Thoracic aorta (tissue), 2 donors: Measurements from ENCODE around the gene CR1. TPM values are rescaled to one million over a fixed set of nuclear protein-coding genes. Genes with fewer than 3 reads are reported as not detected.
"Not testable (repeated sequence)": the region's sequence is repeated elsewhere in the genome, so short reads cannot be mapped to it uniquely, and the experiment has no call there.

Experiments
- ATAC-seq: fragments of 150-250 bp; one replicate; pipeline ENCODE4 v1.8.0; 2017; ENCODE audit warnings: low read depth; ENCODE audit not compliant: insufficient number of reproducible peaks, low FRiP score
- DNase-seq: peaks from one replicate; pipeline ENCODE4 v3.0.0-alpha.2; 2020; ENCODE audit warnings: low spot score
- H3K27ac ChIP-seq, 2 donors: fragments of 200-600 bp; sonication (generic); 1 replicate in 1 of 2; 2 replicates in 1 of 2; pipeline ENCODE4 v1.5.1; 2016; ENCODE audit warnings: mild to moderate bottlenecking in 2 of 2, moderate library complexity in 2 of 2
- H3K27me3 ChIP-seq: fragments of 200-600 bp; sonication (generic); replicated peaks from 2 replicates; pipeline ENCODE4 v1.6.0; 2016; ENCODE audit warnings: mild to moderate bottlenecking; ENCODE audit not compliant: insufficient read depth
- H3K36me3 ChIP-seq: fragments of 200-600 bp; sonication (generic); one replicate; pipeline ENCODE4 v1.5.1; 2016
- H3K4me1 ChIP-seq, 2 donors: fragments of 200-600 bp; sonication (generic); 1 replicate in 1 of 2; 2 replicates in 1 of 2; pipeline versions ENCODE4 v1.5.1 to v1.6.0; 2016; ENCODE audit warnings: low read depth in 2 of 2, mild to moderate bottlenecking in 1 of 2; ENCODE audit not compliant: control insufficient read depth in 1 of 2
- H3K4me3 ChIP-seq: fragments of 200-600 bp; sonication (generic); 2 replicates; pipeline ENCODE4 v1.5.1; 2016; ENCODE audit warnings: mild to moderate bottlenecking
- H3K9me3 ChIP-seq: fragments of 200-600 bp; sonication (generic); 2 replicates; pipeline ENCODE4 v1.5.1; 2016
- total RNA-seq, 2 donors: library from RNA; depleted of rRNA; stranded (reverse); fragments of >200 nt; gene quantifications; one replicate each; pipeline versions ENCODE4 v1.1.0 to v1.2.3, GENCODE V29; 2016
- TF ChIP-seq, protein P1 (sequence below): fragments of 200-600 bp; sonication (generic); IDR thresholded peaks from one replicate; pipeline ENCODE4 v1.5.1; 2019; ENCODE audit warnings: antibody characterized with exemption

Gene CR1
- total RNA-seq, 2 donors from 2014 or later = 5.0 to 17.4 TPM

GRCh38 chr1:207672522-207673130 lies 176.7 kb downstream of the CR1 start:
- Histone ChIP-seq H3K27ac (no peak overlapping the region), H3K4me1 (no peaks in the 10 kb centered on the region), H3K27me3 (peaks cover 16% of the 10 kb centered on the region), H3K36me3 (no peaks in the 10 kb centered on the region), H3K4me3 (no peak overlapping the region), H3K9me3 (no peaks in the 10 kb centered on the region)
- ATAC-seq (no peak), DNase-seq (no peak)
- TF ChIP-seq, protein P1, sequence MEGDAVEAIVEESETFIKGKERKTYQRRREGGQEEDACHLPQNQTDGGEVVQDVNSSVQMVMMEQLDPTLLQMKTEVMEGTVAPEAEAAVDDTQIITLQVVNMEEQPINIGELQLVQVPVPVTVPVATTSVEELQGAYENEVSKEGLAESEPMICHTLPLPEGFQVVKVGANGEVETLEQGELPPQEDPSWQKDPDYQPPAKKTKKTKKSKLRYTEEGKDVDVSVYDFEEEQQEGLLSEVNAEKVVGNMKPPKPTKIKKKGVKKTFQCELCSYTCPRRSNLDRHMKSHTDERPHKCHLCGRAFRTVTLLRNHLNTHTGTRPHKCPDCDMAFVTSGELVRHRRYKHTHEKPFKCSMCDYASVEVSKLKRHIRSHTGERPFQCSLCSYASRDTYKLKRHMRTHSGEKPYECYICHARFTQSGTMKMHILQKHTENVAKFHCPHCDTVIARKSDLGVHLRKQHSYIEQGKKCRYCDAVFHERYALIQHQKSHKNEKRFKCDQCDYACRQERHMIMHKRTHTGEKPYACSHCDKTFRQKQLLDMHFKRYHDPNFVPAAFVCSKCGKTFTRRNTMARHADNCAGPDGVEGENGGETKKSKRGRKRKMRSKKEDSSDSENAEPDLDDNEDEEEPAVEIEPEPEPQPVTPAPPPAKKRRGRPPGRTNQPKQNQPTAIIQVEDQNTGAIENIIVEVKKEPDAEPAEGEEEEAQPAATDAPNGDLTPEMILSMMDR = no peak

- TF ChIP-seq, protein P1 = no peak
- Histone ChIP-seq H3K9me3 (no peaks in the 10 kb centered on the region), H3K27ac (no peak overlapping the region), H3K4me3 (no peak overlapping the region), H3K4me1 (no peaks in the 10 kb centered on the region), H3K36me3 (no peaks in the 10 kb centered on the region), H3K27me3 (peaks cover 16% of the 10 kb centered on the region)
- ATAC-seq (no peak), DNase-seq (no peak)
Observed at GRCh38 chr1:207673399-207673798, 177.4 kb downstream of the CR1 start.

GRCh38 chr1:207676153-207676552 lies 180.2 kb downstream of the CR1 start:
- Histone ChIP-seq H3K4me3 (no peak overlapping the region), H3K27me3 (no peaks in the 10 kb centered on the region), H3K4me1 (no peaks in the 10 kb centered on the region), H3K36me3 (no peaks in the 10 kb centered on the region), H3K9me3 (no peaks in the 10 kb centered on the region), H3K27ac (no peak overlapping the region)
- TF ChIP-seq, protein P1 = no peak
- no peak for DNase-seq
- no peak for ATAC-seq

- not testable (repeated sequence) for ATAC-seq, H3K9me3 ChIP-seq, H3K4me3 ChIP-seq, H3K27me3 ChIP-seq, H3K36me3 ChIP-seq, H3K4me1 ChIP-seq, H3K27ac ChIP-seq, DNase-seq
Observed at GRCh38 chr1:207680590-207681388, 184.8 kb downstream of the CR1 start.

DNA sequence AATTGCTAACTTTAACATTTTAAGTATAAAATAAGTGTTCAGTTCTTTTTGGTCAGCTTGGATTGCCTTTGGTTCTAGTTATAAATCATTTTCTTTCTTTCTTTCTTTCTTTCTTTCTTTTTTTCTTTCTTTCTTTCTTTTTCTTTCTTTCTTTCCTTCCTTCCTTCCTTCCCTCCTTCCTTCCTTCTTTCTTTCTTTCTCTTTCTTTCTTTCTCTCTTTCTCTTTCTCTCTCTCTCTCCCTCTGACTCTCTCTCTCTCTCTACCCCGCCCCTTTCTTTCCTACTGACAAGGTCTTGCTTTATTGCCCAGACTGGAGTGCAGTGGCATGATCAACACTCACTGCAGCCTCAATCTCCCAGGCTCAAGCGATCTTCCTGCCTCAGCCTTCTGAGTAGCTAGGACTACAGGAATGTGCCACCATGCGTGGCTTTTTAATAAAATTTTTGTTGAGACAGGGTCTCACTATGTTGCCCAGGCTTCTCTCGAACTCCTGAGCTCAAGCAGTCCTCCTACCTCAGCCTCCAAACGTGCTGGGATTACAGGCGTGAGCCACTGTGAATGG lies 187.0 kb downstream of the CR1 start:
- H3K4me3 ChIP-seq, H3K4me1 ChIP-seq, H3K27me3 ChIP-seq, ATAC-seq, DNase-seq, H3K9me3 ChIP-seq, H3K27ac ChIP-seq, H3K36me3 ChIP-seq: not testable (repeated sequence)

GRCh38 chr1:207690551-207690950 lies 194.6 kb downstream of the CR1 start:
- DNase-seq, H3K4me1 ChIP-seq, H3K4me3 ChIP-seq, H3K36me3 ChIP-seq, H3K27ac ChIP-seq, ATAC-seq, H3K9me3 ChIP-seq, H3K27me3 ChIP-seq: not testable (repeated sequence)
